MCF 10A (cell line): Measurements from ENCODE around the gene KRTAP5-5. TPM values are rescaled to one million over a fixed set of nuclear protein-coding genes. Genes with fewer than 3 reads are reported as not detected.
"Not testable (repeated sequence)": the region's sequence is repeated elsewhere in the genome, so short reads cannot be mapped to it uniquely, and the experiment has no call there.

ENCODE experiments used
- BruUV-seq: library from RNA; stranded (reverse); fragments of 400-500 nt; replicated peaks from 2 replicates; lab custom pipeline; 2021; lab: Mats Ljungman, UMichigan
- CTCF ChIA-PET: fragments of 300-600 bp; sonication (Branson Sonifier 250); formaldehyde crosslinking; extraction: SDS; loops from one replicate; lab custom pipeline; 2021; ENCODE audit warnings: antibody characterized with exemption, inconsistent platforms; lab: Yijun Ruan, JAX
- POLR2A ChIA-PET: fragments of 300-600, 350-650 bp; sonication (Branson Sonifier 250); formaldehyde crosslinking; extraction: SDS; loops from one replicate; lab custom pipeline; 2020; ENCODE audit warnings: antibody characterized with exemption, inconsistent platforms; lab: Yijun Ruan, JAX
- DNase-seq: peaks from one replicate; pipeline ENCODE4 v3.0.0-alpha.2; 2018; ENCODE audit not compliant: unreplicated experiment
- H3K27ac Mint-ChIP-seq: one replicate; pipeline ENCODE4 v1.8.0; 2022; ENCODE audit warnings: mild to moderate bottlenecking, low read depth, mixed read lengths; ENCODE audit not compliant: unreplicated experiment
- H3K27me3 Mint-ChIP-seq: one replicate; pipeline ENCODE4 v1.8.0; 2022; ENCODE audit warnings: mixed read lengths; ENCODE audit not compliant: insufficient read depth, unreplicated experiment
- H3K36me3 Mint-ChIP-seq: one replicate; pipeline ENCODE4 v1.8.0; 2022; ENCODE audit warnings: mild to moderate bottlenecking, moderate library complexity, mixed read lengths; ENCODE audit not compliant: insufficient read depth, unreplicated experiment
- H3K4me1 Mint-ChIP-seq: one replicate; pipeline ENCODE4 v1.8.0; 2022; ENCODE audit warnings: mixed read lengths; ENCODE audit not compliant: insufficient read depth, unreplicated experiment
- H3K4me3 Mint-ChIP-seq: one replicate; pipeline ENCODE4 v1.8.0; 2022; ENCODE audit warnings: mild to moderate bottlenecking, moderate library complexity, mixed read lengths; ENCODE audit not compliant: unreplicated experiment
- H3K9me3 Mint-ChIP-seq: one replicate; pipeline ENCODE4 v1.8.0; 2022; ENCODE audit warnings: mixed read lengths; ENCODE audit not compliant: unreplicated experiment
- CTCF ChIP-seq: fragments of 200-600 bp; IDR thresholded peaks from one replicate; pipeline ENCODE4 v1.8.0; 2022; ENCODE audit warnings: antibody characterized with exemption, mild to moderate bottlenecking; ENCODE audit not compliant: unreplicated experiment
- intact Hi-C: fragments of 100-400 bp; cut with micrococcal nuclease; formaldehyde crosslinking; loops from 2 replicates; pipeline ENCODE4 v1.14.1; 2022
- total RNA-seq: library from RNA; stranded (reverse); gene quantifications from 2 replicates; pipeline ENCODE4 v1.2.3, GENCODE V29; 2022

KRTAP5-5 gene
- total RNA-seq, 1 experiment from 2014 or later: not detected

DNA sequence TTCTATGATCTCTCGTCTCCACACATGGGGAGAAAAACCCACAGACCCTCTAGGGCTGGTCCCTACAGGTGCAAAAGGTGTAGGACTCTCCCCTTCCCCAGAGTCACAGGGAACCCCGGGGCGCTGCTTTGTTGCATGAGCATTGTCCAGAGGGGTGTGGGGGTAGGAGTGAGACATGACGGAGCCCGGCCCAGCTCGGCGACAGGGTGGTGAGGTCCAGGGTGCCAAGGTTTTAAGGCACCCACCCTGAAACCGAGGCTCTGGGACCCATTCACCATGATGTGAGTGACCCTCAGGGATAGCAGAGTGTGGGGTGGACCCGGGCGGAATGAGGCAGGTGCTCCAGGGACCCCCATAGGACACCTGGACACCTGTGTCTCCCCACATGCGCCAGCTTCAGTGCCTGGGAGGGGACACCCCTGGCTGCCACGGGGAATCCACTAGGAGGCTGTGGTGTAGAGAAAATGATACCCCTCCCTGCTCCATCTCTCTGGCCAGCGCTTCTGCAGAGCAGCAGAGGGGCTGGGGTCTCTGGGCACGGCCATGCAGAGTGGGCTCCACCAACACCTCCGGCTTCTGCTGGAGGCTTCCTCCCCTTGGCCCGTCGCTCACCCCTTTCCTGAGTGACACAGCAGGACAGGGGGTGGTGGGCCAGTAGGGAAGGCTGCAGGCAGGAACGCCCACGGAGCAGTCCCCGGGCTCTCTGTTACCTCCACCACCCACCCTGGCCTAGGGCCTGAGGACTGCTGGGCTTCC lies 15.2 kb downstream of the KRTAP5-5 start:
- Mint-ChIP-seq H3K27ac (no peak overlapping the region), H3K27me3 (peaks cover 42% of the 10 kb centered on the region), H3K4me1 (no peaks in the 10 kb centered on the region), H3K9me3 (no peaks in the 10 kb centered on the region), H3K36me3 (peaks cover 6% of the 10 kb centered on the region), H3K4me3 (no peak overlapping the region)
- DNase-seq: no peak
- CTCF ChIA-PET: interaction anchor here (1.2 to 2.1 kb wide), 2 partner anchors 14 to 506 kb away, joined by 4 to 6 read pairs; no protein-coding TSS in a partner anchor
- no peak for TF ChIP-seq CTCF
- intact Hi-C loops: no loop called here
- BruUV-seq: no TSS peak
- POLR2A ChIA-PET: no interaction called here

DNA sequence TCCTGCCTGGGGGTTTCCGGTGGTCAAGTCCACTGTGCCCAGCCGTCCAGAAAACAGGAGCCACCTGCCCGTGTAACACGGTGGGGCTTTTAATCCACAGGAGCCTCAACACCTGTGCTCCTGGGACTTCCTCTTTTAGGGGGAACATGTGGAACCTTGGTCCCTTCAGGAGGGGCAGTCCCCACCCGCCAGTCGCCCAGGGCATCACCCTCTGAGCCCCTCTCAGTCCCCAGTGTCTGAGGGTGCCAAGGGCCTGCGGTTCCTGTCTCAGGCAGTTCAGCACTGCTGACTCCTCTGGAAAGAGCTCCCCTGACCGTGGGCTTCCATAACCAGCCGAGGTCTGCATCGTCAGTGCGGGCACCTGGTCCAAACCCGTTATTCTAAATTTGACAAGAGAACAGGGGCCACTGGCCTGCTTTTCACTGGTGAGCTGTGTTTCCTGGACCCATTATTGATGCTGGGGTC lies 15.8 kb downstream of the KRTAP5-5 start:
- no peak overlapping the region for H3K27ac Mint-ChIP-seq
- no peaks in the 10 kb centered on the region for H3K9me3 Mint-ChIP-seq
- CTCF ChIA-PET: interaction anchor here (2.1 kb wide), 1 partner anchor 505 kb away, joined by 6 read pairs; no protein-coding TSS in a partner anchor
- no peaks in the 10 kb centered on the region for H3K4me1 Mint-ChIP-seq
- no TSS peak for BruUV-seq
- peaks cover 6% of the 10 kb centered on the region for H3K36me3 Mint-ChIP-seq
- no peak for TF ChIP-seq CTCF
- H3K4me3 Mint-ChIP-seq: no peak overlapping the region
- no peak for DNase-seq
- H3K27me3 Mint-ChIP-seq: peaks cover 36% of the 10 kb centered on the region
- POLR2A ChIA-PET: no interaction called here
- intact Hi-C loops: no loop called here

DNA sequence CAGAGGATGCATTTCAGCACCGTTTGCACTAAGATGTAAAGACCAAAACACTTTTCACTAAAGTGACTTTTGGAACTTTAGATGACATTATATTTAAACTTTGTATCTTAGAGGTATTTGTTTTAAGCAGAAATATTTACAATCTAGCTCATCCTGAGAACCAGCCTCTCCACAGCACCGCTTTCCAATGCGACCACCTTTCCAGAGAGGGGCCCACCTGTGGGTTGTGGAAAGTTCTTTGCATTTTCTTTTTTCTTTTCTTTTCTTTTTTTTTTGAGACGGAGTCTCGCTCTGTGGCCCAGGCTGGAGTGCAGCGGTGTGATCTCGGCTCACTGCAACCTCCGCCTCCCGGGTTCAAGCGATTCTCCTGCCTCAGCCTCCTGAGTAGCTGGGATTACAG lies 17.0 kb downstream of the KRTAP5-5 start:
- H3K27ac Mint-ChIP-seq, BruUV-seq, H3K36me3 Mint-ChIP-seq, H3K9me3 Mint-ChIP-seq, H3K4me3 Mint-ChIP-seq, POLR2A ChIA-PET, DNase-seq, intact Hi-C loops, H3K4me1 Mint-ChIP-seq: not testable (repeated sequence)
- CTCF ChIA-PET: interaction anchor here (2.1 kb wide), 1 partner anchor 504 kb away, joined by 6 read pairs; no protein-coding TSS in a partner anchor
- H3K27me3 Mint-ChIP-seq: peaks cover 33% of the 10 kb centered on the region

GRCh38 chr11:1647901-1648652 lies 18.5 kb downstream of the KRTAP5-5 start:
- Mint-ChIP-seq H3K9me3 (no peaks in the 10 kb centered on the region), H3K27me3 (peaks cover 33% of the 10 kb centered on the region), H3K4me3 (no peak overlapping the region), H3K27ac (no peak overlapping the region), H3K4me1 (peaks cover 4% of the 10 kb centered on the region), H3K36me3 (peaks cover 6% of the 10 kb centered on the region)
- ChIA-PET CTCF (interaction anchor here (0.6 to 10.0 kb wide), 4 partner anchors 8 to 518 kb away, joined by 3 to 165 read pairs (median 11); no protein-coding TSS in a partner anchor), POLR2A (no interaction called here)
- DNase-seq: no peak
- TF ChIP-seq CTCF: no peak
- no TSS peak for BruUV-seq
- intact Hi-C loops: no loop called here
